T1000 (cell line): Measurements from ENCODE around the gene AATF.

Source experiments
- DNase-seq: peaks from one replicate; lab custom pipeline; 2025; ENCODE audit warnings: mixed read lengths; lab: John Stamatoyannopoulos, UW

The AATF gene

GRCh38 chr17:36931096-36931696 lies 17.6 kb upstream of the AATF start:
- DNase-seq = no peak

GRCh38 chr17:36931697-36932382 lies 16.9 kb upstream of the AATF start:
- no peak for DNase-seq

GRCh38 chr17:36932383-36932693 lies 16.4 kb upstream of the AATF start:
- DNase-seq = no peak

- DNase-seq = no peak
These were observed 15.9 kb upstream of the AATF start for GRCh38 chr17:36932694-36933511.

GRCh38 chr17:36933512-36934143 lies 15.1 kb upstream of the AATF start:
- DNase-seq = no peak

GRCh38 chr17:36934144-36934691 lies 14.5 kb upstream of the AATF start:
- no peak for DNase-seq

- no peak for DNase-seq
These were observed 13.8 kb upstream of the AATF start for GRCh38 chr17:36934692-36935630.

GRCh38 chr17:36935671-36936454 lies 12.9 kb upstream of the AATF start:
- DNase-seq = no peak

GRCh38 chr17:36936455-36937000 lies 12.2 kb upstream of the AATF start:
- DNase-seq = no peak

GRCh38 chr17:36937001-36937958 lies 11.5 kb upstream of the AATF start, which contains the start of gene LHX1:
Gene LHX1, plus strand, starts transcription at chr17:36937475. Its CDS starts 723 bp downstream, at chr17:36938198.
- no peak for DNase-seq

GRCh38 chr17:36937959-36938565 lies 10.7 kb upstream of the AATF start:
- DNase-seq = no peak

GRCh38 chr17:36938566-36939051 lies 10.1 kb upstream of the AATF start:
- DNase-seq = no peak

- no peak for DNase-seq
These were observed 9.5 kb upstream of the AATF start for GRCh38 chr17:36939052-36939801.

GRCh38 chr17:36939802-36940312 lies 8.9 kb upstream of the AATF start:
- no peak for DNase-seq

- DNase-seq = no peak
These were observed 8.2 kb upstream of the AATF start for GRCh38 chr17:36940313-36941264.
